Activated CD8-positive, alpha-beta memory T cell treated with anti-CD3 and anti-CD28 coated beads for 48 hours (primary cell): Measurements from ENCODE around the gene VTCN1.
"Not testable (repeated sequence)": the region's sequence is repeated elsewhere in the genome, so short reads cannot be mapped to it uniquely, and the experiment has no call there.

Experiments used
- DNase-seq, 3 experiments: peaks; one replicate each; pipeline ENCODE4 v3.0.0-alpha.2; 2020; ENCODE audit warnings: low read depth in 2 of 3, low spot score in 2 of 3

Gene VTCN1, protein sequence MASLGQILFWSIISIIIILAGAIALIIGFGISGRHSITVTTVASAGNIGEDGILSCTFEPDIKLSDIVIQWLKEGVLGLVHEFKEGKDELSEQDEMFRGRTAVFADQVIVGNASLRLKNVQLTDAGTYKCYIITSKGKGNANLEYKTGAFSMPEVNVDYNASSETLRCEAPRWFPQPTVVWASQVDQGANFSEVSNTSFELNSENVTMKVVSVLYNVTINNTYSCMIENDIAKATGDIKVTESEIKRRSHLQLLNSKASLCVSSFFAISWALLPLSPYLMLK

DNA sequence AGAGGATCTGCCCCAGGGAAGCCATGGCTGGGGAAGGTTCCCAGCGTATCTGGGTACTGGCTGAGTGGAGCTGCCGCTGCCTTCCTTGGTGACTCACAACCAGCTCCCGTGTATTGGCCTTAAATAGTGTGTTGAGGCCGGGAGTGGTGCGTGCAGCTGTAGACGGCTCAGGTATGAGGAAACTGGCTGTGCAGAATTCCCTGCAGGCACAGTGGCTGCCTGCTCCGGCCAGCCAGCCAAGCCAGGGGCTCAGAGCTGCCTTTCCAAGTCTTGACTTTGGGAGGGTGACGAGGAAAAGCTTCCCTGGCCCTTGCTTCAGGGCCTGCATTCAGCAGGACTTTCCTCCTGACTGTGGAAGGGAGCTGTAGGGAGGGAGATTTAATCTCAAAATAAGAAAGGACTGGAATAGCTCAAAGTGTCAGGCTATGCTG is at the start of gene VTCN1:
Gene VTCN1 (minus strand): TSS at position 97 of the 431 bp plus-strand sequence. CDS start 72 bp downstream, at position 25.
- DNase-seq: no peak

DNA sequence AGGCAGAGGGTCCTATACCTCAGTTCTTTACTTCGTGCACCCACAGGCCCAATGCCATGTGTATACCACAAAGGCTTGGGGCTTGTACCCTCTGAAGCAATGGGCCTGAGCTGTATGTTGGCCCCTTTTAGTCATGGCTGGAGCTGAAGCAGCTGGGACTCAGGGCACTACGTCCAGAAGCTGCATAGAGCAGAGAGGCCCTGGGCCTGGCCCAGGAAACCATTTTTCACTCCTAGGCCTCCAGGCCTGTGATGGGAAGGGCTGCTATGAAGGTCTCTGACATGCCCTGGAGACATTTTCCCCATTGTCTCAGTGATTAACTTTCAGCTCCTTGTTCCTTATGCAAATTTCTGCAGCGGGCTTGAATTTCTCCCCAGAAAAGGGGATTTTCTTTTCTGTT is 48.1 kb upstream of the VTCN1 start:
- DNase-seq: no peak

DNA sequence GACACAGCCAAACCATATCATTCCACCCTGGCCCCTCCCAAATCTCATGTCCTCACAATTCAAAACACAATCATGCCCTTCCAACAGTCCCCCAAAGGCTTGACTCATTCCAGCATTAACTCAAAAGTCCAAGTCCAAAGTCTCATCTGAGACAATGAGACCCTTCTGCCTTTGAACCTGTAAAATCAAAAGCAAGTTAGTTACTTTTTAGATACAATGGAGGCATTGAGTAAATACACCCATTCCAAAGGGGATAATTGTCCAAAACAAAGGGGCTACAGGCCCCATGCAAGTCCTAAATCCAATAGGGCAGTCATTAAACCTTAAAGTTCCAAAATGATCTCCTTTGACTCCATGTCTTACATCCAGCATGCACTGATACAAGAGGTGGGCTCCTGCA is 47.3 kb upstream of the VTCN1 start:
- DNase-seq: not testable (repeated sequence)

DNA sequence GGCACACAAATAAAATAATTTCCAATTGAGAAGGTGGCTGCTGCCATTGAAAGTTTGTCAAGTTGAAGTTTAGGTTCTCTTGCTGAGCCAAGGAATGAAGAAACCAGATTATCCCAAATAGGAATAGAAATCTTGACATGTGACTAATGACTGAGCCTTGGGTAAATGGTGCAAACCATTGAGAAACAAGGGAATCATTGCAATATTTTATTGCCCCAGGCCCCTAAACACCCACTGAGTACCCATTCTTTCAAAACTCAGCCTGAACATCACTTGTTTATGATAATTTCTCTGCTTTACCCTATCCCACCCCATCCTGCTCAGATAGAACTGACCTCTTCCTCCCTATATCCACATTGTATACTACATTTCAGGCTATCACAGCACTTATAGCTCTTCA is 46.6 kb upstream of the VTCN1 start:
- no peak for DNase-seq

DNA sequence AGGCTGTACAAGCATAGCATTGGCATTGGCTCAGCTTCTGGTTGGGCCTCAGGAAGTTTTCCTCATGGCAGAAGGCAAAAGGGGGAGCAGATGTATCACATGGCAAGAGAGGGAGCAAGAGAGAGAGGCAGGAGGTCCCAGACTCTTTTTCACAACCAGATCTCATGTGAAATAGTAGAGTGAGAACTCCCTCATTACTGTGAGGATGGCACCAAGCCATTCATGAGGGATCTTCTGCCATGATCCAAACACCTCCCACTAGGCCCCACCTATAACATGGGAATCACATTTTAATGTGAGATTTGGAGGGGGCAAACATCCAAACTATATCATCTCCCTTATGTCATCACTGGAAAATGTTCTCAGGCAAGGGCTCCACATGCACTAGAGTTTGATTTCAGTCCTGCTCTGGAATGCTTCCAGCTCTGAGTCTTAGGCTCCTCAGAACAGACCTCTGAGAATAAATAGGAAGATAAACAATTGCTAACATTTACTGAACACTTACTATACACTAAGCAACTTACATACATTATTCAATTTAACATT is 39.4 kb upstream of the VTCN1 start:
- DNase-seq: no peak

DNA sequence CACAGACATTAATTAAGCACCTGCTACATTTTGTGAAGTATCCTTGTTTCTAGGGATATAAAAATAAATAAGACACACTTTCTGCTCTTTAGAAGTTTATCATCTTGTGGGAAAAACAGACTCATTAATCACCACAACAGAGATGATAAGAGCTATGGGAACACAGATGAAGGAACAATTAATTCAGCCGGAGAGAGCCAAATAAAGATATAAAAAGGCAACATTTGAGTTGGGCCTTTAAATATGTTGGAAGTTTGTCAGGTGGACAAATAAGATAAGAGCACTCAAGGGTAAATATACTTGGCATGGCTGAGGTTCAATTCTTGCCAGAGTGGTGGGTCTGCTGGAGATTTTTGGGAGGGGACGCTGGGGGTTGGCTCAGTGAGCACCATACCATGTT is 34.2 kb upstream of the VTCN1 start:
- DNase-seq: no peak

DNA sequence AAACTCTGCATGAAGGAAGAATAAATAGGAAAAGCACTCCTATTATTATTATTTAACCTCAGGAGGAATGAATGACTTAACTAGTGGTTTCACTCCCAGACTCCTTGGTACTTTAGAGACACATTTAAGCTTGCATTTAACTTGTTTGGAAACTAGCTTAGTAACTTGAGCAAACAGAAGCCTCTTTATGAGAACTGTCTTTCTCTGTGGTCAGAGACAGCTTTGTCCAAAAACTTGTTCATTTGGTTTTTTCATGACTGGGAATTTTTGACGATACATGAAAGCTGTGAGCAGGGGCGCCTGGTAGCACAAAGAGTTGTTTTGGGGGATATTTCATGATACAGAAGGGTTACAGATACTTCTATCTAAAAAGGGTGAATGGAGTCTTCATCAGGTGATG is 33.6 kb upstream of the VTCN1 start:
- no peak for DNase-seq

DNA sequence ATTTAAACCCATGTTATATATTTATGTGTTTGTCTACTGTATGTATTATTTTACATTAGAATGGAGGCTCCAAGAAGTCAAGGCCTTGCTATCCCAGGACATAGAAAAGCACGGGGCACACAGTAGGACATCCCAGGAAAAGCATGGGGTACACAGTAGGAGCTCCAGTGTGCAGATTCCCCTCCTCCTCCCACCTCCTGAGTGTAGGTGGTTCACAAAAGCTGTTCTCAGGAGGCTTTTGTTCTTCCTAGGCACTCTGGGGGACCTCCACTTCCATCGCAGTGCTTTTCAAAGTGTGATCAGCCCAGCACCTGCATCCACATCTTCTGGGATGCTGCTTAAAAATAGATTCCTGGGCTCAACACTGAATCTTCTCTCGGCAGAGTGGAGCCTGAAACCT is 30.8 kb upstream of the VTCN1 start:
- DNase-seq: no peak

DNA sequence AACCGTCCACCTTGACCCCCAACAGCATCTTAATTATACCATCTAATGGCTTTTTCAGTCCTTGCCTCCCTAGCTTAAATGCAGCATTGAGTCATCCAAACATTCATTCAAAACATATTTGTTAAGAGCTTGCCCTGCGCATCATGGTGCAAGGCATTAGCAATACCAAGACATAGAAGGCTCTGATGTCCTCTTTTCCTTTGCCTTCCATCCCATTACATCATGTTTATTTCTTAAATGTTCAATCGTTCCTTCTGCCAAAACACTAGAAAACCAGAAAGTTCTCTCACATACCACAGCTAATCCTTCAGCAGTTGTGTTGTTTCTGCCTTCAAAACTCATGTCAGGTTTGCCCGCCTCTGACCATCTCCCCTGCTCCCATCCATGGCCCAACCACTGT is 29.8 kb upstream of the VTCN1 start:
- no peak for DNase-seq

DNA sequence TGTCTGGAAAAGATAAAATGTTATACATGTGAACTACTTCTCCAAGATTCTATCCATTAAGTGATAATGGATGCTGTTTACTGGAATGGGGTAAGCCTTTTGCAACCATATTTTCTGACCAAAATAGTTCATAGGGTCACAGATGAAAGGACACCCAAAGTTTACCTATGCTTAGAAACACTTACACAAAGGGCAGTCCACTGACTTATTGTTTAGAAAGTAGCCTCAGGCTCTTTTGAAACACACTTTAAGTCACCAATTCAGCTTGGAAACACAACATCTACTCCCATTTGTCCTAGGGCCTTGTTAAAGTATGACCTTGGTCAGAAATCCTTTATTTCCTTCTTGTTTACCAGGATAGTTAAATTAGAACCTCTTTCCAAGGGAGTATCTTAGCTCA is 28.7 kb upstream of the VTCN1 start:
- no peak for DNase-seq

DNA sequence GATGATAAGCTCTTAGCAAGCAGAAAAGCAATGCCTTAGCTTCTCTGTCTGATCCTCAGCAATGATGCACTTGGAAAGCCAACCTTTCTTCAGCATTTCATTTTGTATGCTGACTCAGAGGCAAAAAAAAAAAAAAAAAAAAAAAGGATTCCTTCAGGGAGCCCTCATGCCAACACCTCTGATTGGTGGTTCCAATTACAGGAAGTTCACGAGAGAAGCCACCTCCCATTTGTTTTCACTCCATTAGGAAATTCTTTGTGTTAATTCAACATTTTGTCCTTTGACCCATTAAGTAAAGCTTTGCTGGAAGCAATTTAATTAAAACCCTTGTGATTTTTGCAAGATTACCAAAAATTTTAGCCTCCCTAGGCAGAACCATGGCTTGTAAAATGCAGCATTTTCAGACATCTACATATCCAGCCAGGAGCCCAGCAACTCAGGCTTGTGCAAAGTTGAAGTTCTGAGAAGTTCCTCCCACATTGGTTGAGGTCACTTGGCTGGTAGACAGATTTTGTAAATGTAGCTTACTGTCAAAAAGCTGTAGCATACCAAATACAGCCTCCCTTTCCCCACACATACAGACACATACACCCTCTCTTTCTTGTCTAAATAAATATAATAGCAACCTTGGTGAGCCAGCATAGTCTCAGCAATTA is 27.1 kb upstream of the VTCN1 start:
- DNase-seq: no peak

DNA sequence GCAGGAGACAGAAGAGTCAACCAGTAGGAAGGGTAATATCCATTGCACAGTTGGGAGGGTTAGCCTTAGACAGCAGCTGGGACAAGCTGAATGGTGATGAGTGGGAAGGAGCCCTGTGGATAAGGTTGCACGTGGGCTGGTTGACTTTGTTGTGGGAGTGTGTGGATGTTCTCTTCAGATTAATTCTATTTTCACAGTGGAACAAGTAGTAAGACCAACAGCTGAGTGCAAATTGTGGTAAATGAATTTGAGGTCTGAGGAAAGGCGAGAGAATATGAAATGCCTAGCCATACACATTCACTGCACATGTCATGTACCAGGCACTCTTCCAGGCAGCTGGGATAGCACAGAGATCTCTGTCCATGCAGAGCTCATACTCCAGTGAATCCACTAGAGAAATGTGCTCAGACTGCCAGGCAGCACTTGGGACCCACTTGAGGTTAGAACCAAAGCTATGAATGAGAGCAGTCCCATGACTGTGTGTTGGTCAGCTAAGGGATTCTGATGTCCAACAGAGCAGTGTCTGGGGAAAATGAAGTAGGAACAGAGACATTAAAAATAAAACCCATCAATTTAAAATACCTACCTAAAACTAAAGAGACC is 25.2 kb upstream of the VTCN1 start:
- DNase-seq: no peak

DNA sequence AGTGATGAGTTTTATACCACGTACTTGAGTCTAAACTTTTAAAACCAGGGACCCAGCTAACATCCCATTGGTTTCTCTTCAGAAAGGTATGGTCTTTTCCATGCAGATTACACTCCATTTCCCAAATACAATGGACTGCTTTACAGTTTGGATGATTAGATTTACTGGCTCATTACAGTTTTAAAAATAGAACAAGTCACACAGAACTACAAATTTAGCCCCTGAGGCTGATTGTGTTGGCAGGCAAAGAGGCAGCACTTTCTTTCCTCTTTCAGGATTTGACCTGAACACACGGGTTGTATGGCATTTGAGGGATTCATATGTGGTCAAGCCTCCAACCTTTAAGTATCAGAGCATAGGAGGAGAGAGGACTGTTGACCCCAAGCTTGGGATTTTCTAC is 21.8 kb upstream of the VTCN1 start:
- DNase-seq: no peak

DNA sequence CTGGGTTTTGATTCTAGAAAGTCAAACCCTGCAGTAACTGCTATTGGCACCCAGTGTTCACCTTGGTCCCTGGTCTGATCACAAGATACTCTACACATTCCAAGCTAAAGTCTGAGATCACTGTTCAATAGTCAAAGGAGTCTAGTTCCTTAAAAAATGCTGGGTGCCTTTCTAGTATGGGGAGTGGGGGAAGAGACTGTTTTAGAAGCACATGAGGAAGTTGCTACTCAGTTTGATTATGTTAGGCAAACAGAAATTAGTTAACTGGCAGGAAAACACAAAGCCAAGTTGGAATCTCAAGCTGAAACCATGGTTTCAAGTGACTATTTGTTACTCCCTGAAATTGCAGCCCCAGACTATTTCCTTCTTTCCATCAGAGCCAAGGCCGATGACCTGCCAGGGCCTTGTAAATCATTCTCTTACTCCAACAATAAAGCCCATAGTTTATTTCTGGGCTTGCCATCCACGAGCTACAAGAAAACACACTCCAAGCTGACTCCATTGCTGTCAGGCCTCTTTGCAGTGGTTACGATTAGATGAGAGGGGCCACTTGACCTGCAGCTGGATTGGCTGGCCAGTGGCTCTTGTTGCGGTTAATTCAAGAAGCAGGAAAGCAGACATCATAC is 21.1 kb upstream of the VTCN1 start:
- no peak for DNase-seq

DNA sequence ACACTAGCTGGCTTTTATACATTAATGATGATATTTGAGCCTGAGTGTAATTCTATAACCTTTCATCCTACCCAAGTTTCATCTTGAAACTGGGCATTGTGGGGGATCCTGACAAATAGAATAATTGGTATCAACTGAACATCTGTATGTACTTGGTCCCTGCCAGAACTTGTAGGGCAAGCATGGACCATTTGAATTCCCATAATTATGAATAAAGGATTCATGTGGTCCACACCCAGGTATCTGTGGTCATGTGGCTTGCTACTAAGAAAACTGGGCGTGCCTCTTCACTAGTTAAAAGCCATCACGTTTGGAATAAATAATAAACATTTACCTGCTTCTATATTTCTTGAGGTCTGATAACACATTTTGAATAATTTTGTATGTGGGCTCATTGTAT is 20.6 kb upstream of the VTCN1 start:
- DNase-seq: no peak

DNA sequence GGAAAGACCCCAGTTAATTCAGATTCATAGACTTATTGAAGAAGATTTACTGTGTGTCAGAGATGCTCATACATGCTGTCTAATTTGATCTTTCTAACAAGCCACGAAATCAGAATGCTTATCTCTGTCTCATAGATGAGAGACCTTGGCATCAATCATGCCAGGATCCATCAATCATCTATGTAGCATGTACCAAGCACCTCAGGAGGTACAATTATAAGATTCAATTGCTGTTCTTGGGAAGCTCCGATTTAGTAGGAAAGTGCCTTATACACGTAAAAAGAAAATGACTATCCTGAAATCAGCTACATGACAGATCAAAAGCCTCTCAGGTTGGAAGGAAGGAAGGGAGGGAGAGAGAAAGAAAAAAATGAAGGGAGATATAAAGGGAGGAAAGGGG is 18.5 kb upstream of the VTCN1 start:
- DNase-seq: no peak

DNA sequence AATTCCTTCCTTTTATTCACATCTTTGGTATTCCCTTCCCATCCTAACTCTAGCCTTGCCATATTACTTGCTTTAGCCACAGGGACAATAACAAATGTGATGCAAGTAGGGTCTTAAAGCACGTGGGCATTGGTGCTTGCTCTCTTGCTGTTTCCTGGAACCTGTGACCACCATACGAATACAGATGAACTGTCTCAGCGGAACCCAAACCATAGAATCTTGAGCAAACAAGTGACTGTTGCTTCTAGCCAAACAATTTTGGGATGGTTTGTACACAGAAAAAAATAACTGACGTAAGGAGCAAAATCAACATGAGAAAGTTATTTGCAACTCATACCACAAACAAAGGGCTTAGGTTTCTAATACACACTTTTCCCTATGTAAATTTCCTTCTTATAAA is 15.2 kb upstream of the VTCN1 start:
- no peak for DNase-seq

DNA sequence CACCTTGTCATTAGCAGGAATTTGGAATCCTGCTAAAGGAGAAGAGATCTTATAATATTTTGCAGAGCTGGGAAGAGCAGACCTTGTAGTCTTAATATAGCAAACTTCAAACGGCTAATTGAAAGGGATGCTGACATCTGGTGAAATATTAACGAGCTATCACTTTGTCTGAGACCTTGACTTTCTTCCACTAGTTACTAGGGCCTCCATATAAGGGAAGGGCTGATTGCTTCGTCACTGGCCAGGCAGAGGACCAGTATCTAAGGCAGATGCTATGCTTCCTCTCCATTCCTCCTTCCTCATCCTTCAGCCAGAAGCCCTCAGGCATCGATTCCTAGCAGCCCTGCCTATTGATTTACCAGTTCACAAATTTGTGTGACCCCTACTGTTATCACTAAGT is 6.0 kb upstream of the VTCN1 start:
- DNase-seq: no peak

DNA sequence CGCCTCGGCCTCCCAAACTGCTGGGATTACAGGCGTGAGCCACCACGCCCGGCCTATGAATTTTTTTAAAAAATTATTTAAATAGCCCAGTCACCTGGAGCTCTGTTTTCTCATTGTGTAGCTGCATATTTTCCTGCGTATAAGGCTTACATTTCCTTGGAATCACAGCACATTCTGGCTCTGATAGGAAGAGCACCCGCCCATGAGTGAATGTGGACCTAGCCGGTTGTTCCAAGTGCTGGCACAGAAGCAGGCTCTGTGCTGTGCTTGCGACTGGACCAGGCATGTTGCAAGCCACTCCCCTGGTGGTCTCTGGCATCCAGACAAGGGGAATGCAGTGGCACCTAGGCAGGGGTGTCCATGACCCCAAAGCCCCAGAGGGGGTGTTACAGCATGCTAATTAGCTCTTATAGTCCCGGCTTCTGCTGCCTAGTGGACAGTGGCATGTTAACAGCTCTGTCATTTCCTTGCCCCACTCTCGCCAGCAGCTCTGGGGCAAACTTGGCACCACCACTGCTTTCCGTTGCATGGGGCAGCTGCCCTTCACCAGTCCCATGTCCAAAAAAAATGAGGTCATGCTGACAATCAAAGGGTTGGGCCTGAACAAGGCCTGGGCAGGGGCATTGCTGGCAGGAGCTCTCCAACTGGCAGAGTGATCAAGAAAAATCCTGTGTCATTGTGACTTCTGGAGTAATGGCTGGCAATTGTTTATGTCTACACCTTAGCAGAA is 5.2 kb upstream of the VTCN1 start:
- no peak for DNase-seq

DNA sequence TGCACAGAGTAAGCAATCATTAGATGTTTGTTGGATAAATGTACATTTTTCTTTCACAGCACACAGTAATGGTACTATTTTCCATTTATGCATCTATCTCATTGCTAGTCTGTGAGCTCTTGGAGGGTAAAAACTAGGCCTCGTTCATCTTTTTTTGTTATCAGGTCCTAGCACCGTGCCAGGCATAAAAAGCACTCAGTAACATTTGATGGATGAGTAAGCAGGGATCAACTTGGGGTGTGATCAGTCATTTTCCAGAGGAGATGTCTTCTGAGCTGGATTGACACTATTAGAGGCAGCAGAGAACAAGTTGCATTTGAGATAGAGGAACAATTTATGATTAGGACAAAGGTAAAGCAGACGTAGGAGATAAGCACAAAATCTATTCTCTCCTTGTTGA is 4.3 kb upstream of the VTCN1 start:
- DNase-seq: no peak

DNA sequence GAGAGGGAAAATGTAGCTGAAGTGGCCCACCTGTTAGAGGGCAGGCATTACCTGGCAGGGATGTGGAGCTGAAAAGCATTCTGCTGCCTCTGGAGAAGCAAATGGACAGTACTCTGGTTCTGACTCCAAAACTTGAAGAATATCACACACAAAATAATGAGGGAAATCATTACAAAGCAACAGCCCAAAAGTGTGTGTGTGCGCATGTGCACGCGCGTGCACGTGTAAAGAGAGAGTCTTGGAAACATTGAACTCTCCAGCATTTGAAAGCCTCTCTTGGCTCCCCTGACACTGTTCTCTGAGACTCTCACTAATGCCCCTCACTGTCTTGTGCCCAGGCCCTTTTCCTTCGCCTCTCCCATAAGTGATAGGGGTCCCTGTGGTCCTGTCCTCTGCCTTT is 2.3 kb upstream of the VTCN1 start:
- no peak for DNase-seq
